Natural killer cell (primary cell): ENCODE results near the gene TVP23A. TPM values are rescaled to one million over a fixed set of nuclear protein-coding genes. Genes with fewer than 3 reads are reported as not detected.
"Not testable (repeated sequence)": the region's sequence is repeated elsewhere in the genome, so short reads cannot be mapped to it uniquely, and the experiment has no call there.

ENCODE experiments used
- ATAC-seq, 3 donors: fragments of 150-1000 bp in 2 of 3; fragments of 200-7000 bp in 1 of 3; cut with Tn5 transposase; 1 replicate in 1 of 3; 2 replicates in 2 of 3; pipeline ENCODE4 v1.10.0; 2021; ENCODE audit warnings: mild to moderate bottlenecking in 2 of 3, moderate library complexity in 2 of 3
- DNase-seq, 2 donors: peaks; one replicate each; pipeline versions ENCODE4 v3.0.0 to v3.0.0-alpha.2; 2013 to 2021; ENCODE audit warnings: mixed read lengths in 1 of 2
- H3K27ac ChIP-seq: one replicate; pipeline ENCODE4 v1.5.1; 2013; ENCODE audit warnings: mild to moderate bottlenecking, low read length
- H3K27me3 ChIP-seq: one replicate; pipeline ENCODE4 v1.6.1; 2013; ENCODE audit warnings: low read length; ENCODE audit not compliant: control insufficient read depth, insufficient read depth
- H3K36me3 ChIP-seq: one replicate; pipeline ENCODE4 v1.6.1; 2013; ENCODE audit warnings: low read length; ENCODE audit not compliant: control insufficient read depth, insufficient read depth
- H3K4me1 ChIP-seq: one replicate; pipeline ENCODE4 v1.6.1; 2013; ENCODE audit warnings: low read length; ENCODE audit not compliant: control insufficient read depth, insufficient read depth
- H3K4me3 ChIP-seq: one replicate; pipeline ENCODE4 v1.5.1; 2013; ENCODE audit warnings: low read length
- H3K9me3 ChIP-seq: one replicate; pipeline ENCODE4 v1.6.1; 2013; ENCODE audit warnings: low read length; ENCODE audit not compliant: control insufficient read depth, insufficient read depth
- H3K27ac Mint-ChIP-seq, 2 donors: one replicate each; pipeline ENCODE4 v1.8.0; 2022; ENCODE audit warnings: mild to moderate bottlenecking in 2 of 2, mixed read lengths in 2 of 2, moderate library complexity in 1 of 2
- H3K27me3 Mint-ChIP-seq, 2 donors: one replicate each; pipeline ENCODE4 v1.8.0; 2022; ENCODE audit warnings: low read depth in 2 of 2, mixed read lengths in 2 of 2
- H3K36me3 Mint-ChIP-seq: one replicate; pipeline ENCODE4 v1.8.0; 2022; ENCODE audit warnings: mixed read lengths
- H3K4me1 Mint-ChIP-seq, 2 donors: one replicate each; pipeline ENCODE4 v1.8.0; 2022; ENCODE audit warnings: mixed read lengths in 2 of 2
- H3K4me3 Mint-ChIP-seq: one replicate; pipeline ENCODE4 v1.8.0; 2022; ENCODE audit warnings: mild to moderate bottlenecking, moderate library complexity, mixed read lengths
- H3K9me3 Mint-ChIP-seq, 2 donors: one replicate each; pipeline ENCODE4 v1.8.0; 2022; ENCODE audit warnings: mixed read lengths in 2 of 2
- CTCF ChIP-seq: fragments of 200-600 bp; IDR thresholded peaks from one replicate; pipeline ENCODE4 v1.8.0; 2022; ENCODE audit warnings: antibody characterized with exemption
- WGBS: methylation state at CpG from one replicate; pipeline ENCODE4 v1.1.7; 2013; ENCODE audit warnings: missing lambda C conversion rate; ENCODE audit not compliant: insufficient coverage; 5-methylcytosine and 5-hydroxymethylcytosine counted together
- intact Hi-C: fragments of 100-400 bp; cut with micrococcal nuclease; formaldehyde crosslinking; loops from one replicate; pipeline ENCODE4 v1.14.2; 2022
- total RNA-seq, 4 donors: library from RNA; stranded (reverse); fragments of 120-200 nt in 1 of 4; gene quantifications; one replicate each; pipeline versions ENCODE4 v1.2.3 to v1.2.4, GENCODE V29; 2013 to 2022

The TVP23A gene
- total RNA-seq, 3 donors from 2014 or later (not counting 1 experiment from before 2014, with no cell fraction given): not detected

- H3K4me3 ChIP-seq: no peak overlapping the region
- WGBS: 85% methylated on average over 9 of the region's 9 CpGs
- H3K4me1 Mint-ChIP-seq: peaks cover 0 to 4% of the 10 kb centered on the region in 2 donors
- no peaks in the 10 kb centered on the region for H3K27me3 ChIP-seq
- no peak overlapping the region for H3K27ac Mint-ChIP-seq
- H3K36me3 ChIP-seq: no peaks in the 10 kb centered on the region
- no peak overlapping the region for H3K4me3 Mint-ChIP-seq
- H3K36me3 Mint-ChIP-seq: no peaks in the 10 kb centered on the region
- no peaks in the 10 kb centered on the region for H3K9me3 ChIP-seq
- DNase-seq: no peak
- H3K27ac ChIP-seq: no peak overlapping the region
- peaks cover 4% of the 10 kb centered on the region for H3K4me1 ChIP-seq
- H3K9me3 Mint-ChIP-seq: no peaks in the 10 kb centered on the region
- ATAC-seq: no peak
- no peaks in the 10 kb centered on the region for H3K27me3 Mint-ChIP-seq
- intact Hi-C loops: no loop called here
- TF ChIP-seq CTCF: no peak
Observed at GRCh38 chr16:10805334-10805733, 13.3 kb downstream of the TVP23A start.

- H3K27ac ChIP-seq: no peak overlapping the region
- H3K9me3 ChIP-seq: no peaks in the 10 kb centered on the region
- no peak for DNase-seq
- H3K4me3 ChIP-seq: no peak overlapping the region
- Mint-ChIP-seq H3K9me3 (no peaks in the 10 kb centered on the region), H3K4me3 (no peak overlapping the region), H3K4me1 (no peaks in the 10 kb centered on the region), H3K27ac (no peak overlapping the region), H3K36me3 (no peaks in the 10 kb centered on the region), H3K27me3 (no peaks in the 10 kb centered on the region)
- intact Hi-C loops: no loop called here
- WGBS: 93% methylated on average over 2 of the region's 3 CpGs
- TF ChIP-seq CTCF: no peak
- no peak for ATAC-seq
- H3K36me3 ChIP-seq: no peaks in the 10 kb centered on the region
- peaks cover 4% of the 10 kb centered on the region for H3K4me1 ChIP-seq
- H3K27me3 ChIP-seq: no peaks in the 10 kb centered on the region
Observed at GRCh38 chr16:10799736-10800135, 18.9 kb downstream of the TVP23A start.

GRCh38 chr16:10791048-10791447 lies 27.5 kb downstream of the TVP23A start:
- no peak overlapping the region for H3K4me3 ChIP-seq
- DNase-seq (no peak), ATAC-seq (no peak)
- no peaks in the 10 kb centered on the region for H3K9me3 ChIP-seq
- no peak overlapping the region for H3K27ac ChIP-seq
- H3K4me1 Mint-ChIP-seq: no peaks in the 10 kb centered on the region
- H3K4me1 ChIP-seq: no peaks in the 10 kb centered on the region
- H3K36me3 Mint-ChIP-seq: no peaks in the 10 kb centered on the region
- no peaks in the 10 kb centered on the region for H3K36me3 ChIP-seq
- H3K27ac Mint-ChIP-seq: no peak overlapping the region
- TF ChIP-seq CTCF: no peak
- intact Hi-C loops: no loop called here
- no peaks in the 10 kb centered on the region for H3K27me3 ChIP-seq
- H3K27me3 Mint-ChIP-seq: no peaks in the 10 kb centered on the region
- no peak overlapping the region for H3K4me3 Mint-ChIP-seq
- WGBS: 60% methylated on average over 3 of the region's 4 CpGs
- no peaks in the 10 kb centered on the region for H3K9me3 Mint-ChIP-seq

GRCh38 chr16:10788630-10789029 lies 30.0 kb downstream of the TVP23A start:
- H3K36me3 ChIP-seq, intact Hi-C loops, H3K27ac Mint-ChIP-seq, DNase-seq, H3K4me1 ChIP-seq, H3K36me3 Mint-ChIP-seq, H3K27me3 Mint-ChIP-seq, H3K4me1 Mint-ChIP-seq, H3K9me3 ChIP-seq, ATAC-seq, H3K27me3 ChIP-seq, H3K9me3 Mint-ChIP-seq, H3K27ac ChIP-seq, H3K4me3 ChIP-seq, H3K4me3 Mint-ChIP-seq: not testable (repeated sequence)
- WGBS: 89% methylated on average over 4 of the region's 4 CpGs
